Stromal cell of bone marrow (primary cell): ENCODE data around the gene RACGAP1.
"Not testable (repeated sequence)": the region's sequence is repeated elsewhere in the genome, so short reads cannot be mapped to it uniquely, and the experiment has no call there.

ENCODE experiments used
- DNase-seq: peaks from one replicate; pipeline ENCODE4 v3.0.0-alpha.2; 2012; ENCODE audit warnings: low read depth

The RACGAP1 gene

DNA sequence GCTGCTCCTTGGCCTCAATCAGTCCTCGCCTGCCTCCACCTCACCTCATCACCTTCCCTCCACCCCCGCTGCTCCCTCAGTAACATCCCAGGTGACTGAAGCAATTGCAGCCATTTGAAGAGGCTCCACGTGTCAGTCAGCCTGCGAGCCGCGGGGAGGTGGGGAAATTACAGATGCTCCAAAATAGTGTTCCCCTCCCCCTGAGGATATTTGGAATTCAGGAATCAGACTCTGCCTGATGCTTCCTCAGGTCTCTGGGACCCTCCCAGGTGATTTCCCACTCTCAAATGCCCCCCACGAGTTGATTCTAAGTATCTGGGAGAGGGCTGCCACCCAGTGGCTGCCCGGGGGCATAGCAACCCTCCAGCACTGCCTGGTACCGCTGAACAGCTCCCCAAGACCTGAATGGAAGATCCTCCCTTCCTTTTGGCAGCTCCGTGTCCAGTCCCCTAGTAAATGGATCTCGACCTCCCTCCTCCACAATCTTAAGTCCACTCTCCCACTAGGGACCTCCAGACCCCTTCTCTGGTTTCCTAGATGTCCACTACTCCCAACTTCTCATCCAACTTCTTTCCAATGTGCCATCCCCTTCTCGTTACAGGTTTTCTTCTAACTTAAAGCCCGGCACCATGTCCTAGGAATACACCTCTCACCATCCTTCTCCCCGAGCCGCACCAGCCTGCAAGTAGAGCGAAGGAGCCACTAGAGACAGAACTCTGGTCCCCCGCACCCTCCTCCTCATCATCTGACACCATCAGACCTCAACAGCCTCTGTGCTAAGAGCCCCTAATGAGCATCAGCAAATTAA lies 30.7 kb upstream of the RACGAP1 start:
- DNase-seq: no peak

DNA sequence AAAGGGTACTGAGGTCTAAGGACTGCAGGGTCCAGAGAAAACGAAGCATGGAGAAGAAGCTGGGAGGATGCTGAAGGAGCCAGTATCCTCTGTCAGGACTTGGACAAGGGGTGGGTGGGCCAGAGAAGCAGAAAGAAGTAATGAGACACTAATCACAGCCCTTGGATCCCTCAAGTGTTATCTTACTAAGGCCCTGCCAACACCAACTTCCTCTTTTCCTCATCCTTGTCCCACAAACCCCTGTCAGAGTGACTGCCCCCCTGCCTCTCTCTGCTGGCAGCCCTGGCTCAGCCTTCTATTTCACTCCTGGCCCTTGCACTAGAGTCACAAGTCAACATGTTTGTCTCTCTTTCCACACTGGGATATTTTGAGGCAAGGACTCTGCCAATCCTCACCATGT lies 28.3 kb upstream of the RACGAP1 start:
- DNase-seq: no peak

DNA sequence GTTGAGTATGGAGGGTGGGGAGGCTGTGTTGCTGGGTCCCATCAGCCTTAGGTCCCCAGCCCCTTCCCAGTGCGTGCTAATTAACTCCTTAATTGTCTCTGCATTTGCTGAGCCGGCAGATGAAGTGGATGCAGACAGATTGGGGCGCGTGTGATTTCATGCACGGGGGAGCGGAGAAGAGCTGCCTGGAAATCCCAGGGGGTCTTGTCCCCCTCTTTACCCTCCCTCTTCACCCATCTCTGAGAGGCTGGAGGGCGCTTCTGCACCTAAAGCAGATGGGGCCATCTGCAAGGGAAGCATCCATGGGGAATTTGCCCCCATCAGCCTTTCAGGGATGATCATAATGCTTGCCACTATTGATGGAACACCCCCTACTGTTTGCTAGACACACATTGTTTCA lies 27.7 kb upstream of the RACGAP1 start:
- DNase-seq: no peak

DNA sequence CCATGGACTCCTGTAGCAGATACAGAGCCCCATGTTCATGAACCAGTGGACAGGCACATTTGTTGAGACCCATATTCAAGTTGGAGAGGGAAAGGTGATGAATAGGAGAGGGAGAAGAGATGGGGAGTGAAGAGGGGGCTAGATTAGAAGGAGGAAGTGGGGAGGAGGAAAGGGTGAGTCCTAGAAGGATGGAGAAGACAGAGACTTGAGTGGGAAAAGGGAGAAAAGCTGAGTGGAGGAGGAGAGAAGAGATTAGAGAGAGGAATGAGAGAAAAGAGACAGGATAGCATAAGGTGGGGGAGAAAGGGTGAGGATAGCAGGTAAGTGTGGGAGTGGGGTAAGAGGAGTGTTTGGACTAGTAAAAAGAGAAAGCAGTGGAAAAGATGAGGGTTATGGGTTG lies 27.2 kb upstream of the RACGAP1 start:
- DNase-seq: no peak

DNA sequence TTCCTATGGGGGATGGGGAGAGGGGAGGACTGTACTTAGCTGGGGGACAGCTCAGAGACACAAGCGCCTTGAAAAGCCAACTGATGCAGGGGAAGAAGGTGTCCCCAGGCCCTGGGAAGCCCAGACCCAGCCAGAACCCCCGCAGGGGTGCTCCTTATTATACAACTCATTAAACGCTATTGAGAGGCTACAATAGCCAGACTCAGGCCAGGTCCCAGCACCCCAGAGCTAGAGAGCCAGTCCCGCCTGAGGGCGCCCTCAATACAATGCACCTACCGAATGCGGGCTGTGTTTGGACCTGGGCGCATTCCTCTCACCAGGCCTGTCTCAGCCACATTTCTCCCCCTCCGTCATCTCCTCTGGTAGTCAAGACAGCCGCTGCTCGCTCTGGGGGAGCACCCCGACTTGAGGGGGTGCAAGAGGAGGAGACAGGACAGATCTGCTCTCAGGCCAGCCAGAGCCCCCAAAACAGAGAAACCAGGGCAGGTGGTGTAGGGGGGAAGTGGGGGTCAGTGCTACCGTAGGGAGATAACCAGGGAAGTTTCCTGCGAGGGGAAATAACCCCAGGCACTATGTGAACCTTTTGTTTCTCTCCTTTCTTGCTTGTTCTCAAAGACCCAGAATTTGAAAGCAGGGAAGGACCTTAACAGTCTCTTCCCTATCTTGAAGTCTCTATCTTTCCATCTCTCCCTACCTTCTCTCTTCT lies 26.0 kb upstream of the RACGAP1 start:
- DNase-seq: no peak

DNA sequence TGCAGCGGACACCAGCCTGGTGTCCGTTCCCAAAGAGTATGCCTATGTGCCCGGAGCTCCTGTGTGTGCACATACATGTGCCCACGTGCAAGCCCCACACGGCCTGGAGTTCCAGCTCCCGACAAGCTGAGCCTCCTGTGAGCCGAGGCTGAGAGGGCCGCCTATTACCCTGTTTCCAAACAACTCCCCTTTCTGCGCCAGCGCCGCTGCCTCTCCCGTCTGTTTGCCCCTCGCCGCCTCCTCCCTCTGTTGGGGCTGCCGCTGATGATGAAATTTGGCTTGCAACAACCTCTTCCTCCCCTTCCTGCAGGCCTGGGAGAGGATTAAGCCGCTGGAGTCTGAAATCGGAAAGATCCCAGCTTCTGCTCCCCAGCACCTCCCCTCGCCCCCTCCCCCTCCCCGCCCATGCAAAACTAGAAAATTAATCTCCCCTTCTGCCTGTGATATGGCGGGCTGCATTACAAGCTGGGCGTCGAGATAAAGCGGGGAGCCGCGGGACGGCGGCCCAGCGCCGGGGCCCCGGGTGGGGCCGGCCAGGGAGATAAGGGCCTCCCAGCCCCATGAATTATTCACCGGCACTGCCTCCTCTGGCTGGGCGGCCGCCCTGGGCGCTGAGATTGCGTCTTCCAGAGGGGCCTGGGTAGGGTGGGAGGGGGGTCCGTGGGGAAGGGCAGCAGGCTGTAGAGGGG lies 25.3 kb upstream of the RACGAP1 start:
- no peak for DNase-seq

DNA sequence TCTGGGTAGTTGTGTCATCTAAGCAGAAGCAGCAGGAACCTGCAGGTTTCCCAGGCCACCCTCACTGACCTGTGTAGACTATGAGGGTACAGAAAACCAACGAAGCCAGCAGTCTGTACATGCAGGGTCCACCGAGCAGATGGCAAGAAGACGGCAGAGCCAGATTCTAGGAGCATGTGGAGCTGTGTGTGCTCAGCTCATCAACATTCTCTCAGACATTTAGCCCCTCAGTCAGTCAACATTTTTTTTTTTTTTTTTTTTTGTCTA lies 24.8 kb upstream of the RACGAP1 start:
- no peak for DNase-seq

DNA sequence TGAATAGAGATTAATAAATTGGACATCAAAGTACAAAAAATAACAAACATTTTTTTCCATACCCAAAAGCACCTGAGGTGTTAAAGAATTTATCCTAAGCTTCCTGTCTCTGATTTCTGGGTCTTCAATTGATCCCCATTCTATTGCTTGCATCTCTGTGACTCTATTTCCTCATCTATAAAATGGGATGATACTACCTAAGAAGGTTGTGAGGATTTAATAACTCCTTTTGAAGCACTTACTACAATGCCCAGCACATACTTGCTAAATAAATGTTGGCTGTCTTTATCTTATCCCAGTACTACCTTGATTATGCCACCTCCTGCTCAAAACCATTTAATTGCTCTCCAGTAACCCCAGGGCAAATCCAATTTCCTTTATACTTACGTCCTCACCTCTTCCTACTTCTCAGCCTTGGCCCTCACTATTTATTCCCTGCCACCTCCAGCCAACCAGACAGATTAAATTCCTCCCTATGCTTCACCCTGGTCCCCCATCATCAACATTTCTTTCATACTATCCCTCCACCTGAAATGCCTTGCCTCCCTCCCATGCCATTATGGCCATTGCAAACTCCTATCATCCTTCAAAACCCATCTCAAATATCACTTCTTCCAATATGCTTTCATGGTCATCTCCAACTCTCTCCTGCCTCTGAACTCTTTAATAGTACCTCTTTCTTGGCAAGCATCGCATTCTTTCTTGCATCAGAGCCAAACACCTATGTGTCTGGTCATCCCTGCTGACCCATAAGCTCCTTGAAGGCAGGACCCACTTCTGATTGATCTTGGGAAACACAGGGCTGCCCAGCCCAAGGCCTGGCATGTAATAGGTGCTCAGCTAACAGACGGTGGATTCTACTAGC lies 24.2 kb upstream of the RACGAP1 start:
- no peak for DNase-seq

DNA sequence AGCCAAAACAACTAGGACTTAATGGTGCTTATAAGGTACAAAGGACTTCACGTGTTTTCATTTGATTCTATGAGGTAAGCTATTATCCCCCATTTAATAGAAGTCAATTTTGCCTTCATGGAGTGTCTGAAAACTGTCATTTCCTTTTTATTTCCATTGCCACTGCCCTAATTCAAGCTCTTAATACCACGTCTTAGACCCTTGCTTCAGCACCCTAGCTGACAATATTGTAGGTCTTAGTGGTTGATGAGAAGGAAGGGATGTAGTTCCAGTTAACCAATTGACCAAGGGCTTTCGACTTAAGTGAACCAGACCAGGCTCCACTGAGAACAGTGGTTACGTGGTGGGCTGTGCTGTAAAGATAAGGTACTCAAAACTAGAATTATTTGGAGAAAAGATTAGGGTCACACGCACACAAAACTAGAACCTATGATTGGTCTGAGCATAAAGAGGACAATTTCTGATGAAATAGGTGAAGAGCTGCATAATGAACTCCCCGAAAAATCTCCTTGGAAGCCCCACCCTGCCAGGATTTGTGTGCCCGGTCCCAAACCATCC lies 22.5 kb upstream of the RACGAP1 start:
- DNase-seq: no peak

DNA sequence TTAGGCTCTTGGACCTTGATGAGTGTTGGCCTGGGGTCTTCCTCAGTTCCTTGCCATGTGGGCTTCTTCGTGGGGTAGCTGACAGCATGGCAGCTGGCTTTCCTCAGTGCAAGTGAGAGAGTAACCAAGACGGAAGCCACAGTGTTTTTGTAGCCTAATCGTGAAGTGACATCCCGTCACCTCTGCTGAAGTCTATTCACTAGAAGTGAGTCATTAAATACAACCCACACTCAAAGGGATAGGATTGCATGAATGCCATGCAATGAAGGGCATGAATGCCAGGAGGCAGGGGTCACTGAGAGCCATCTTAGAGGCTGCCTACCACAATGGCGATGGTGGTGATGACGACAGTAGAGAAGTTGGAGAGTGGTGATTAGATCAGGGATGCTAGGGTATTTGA lies 18.6 kb upstream of the RACGAP1 start:
- DNase-seq: no peak

DNA sequence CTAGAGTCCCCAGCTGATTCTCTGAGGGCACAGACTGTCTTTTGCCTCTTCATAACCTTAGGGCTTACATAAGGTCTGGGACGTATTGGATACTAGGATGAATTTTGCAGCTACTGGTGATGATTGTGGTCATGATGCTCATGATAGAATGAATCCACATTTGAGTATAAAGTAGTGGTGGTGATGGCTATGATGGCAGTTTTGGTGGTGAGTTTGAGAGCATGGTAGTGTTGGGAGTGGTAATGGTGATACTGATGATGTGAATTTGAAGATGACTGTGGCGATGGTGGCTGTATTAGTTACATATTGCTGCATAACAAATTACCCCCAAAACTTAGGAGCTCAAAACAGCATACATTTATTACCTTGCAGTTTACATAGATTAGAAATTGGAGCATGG lies 18.0 kb upstream of the RACGAP1 start:
- DNase-seq: no peak

DNA sequence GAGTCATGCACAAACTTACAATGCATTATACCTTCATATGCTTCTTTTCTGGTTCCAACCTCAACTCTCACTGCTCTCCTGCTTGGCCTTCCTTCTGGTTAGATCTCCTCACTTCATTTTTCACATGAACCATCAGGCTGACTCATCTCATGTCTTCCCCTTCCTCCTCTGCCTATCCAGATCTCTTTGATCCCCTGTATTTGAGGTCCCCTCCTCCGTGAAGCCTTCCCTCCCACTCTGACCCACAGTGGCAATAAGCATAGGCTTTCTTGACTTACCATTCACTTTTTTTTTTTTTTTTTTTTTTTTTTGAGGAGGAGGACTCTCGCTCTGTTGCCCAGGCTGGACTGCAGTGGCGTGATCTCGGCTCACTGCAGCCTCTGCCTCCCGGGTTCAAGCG lies 17.4 kb upstream of the RACGAP1 start:
- DNase-seq: no peak

DNA sequence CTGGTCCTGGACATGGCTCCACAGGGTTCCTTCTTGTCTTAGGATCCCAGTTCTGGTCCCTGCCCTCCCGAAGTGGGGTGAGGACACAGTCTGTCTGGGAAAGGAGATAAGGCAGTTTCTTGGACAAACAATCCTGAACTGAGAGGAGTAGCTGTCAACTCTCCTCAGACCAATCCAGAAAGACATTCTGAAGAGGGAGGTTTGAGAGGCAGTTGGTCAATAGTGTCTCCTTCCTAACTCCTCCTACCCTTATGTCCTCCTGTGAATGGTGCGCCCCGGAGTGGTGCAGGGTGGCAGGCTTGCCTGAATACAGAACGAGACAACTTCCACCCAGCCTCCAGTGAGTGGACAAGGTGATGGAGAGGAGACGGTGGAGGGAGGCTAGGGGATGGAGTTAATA lies 16.7 kb upstream of the RACGAP1 start:
- DNase-seq: no peak

DNA sequence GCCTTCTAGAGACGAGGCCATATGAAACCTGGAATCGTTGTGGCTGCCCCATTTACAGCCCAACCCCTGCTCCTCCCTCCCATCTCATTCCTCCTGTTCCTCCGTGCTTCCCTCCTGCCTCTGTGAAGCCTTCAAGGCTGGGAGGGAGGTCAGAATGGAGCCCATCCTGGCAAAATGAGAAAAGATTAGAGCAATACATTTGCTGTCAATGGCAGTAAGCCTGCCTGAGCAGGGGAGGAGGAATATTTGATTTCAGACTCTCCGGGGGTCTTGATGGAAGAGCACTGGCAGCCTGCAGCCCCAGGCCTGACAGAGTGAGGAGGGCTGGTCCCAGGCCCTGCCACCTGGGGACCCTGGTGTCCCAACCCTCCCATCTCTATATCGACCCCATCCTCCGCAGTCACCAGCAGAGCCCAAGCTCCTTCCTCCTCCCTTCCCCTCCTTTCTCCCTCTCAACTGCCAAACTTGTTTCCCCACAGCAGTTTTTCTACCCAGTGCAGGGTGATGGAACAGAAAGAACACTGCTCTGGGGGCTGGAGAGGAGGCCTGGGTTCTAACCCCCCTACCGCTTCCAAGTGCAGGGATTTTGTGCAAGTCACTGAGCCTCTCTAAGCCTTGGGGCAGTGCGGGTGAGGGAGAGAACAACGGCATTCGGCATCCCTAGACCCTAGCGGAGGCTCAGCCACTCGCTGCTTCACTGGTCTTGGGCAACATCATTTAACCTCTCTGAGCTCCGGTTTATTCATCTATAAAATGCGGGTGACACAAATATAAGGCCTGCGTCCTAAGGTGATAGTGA lies 16.0 kb upstream of the RACGAP1 start:
- no peak for DNase-seq

DNA sequence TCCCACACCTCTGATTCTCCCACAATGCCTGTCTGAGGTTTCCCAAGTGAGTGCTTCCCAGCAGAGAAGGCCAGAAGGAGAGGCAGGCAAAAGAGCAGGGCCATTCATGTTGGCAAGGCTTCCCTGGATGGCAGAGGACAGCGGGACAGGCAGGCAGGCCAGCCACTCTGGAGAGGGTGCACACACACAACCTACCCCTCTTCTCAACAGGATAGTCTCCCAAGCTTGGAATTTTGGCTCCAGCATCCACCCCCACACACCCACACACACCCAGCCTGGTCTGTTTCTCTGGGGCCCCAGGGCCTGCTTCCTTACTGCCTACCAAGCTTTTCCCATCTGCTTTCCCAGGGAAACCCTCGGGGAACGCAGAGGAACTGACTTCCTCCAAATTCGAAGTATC lies 15.4 kb upstream of the RACGAP1 start:
- DNase-seq: no peak

DNA sequence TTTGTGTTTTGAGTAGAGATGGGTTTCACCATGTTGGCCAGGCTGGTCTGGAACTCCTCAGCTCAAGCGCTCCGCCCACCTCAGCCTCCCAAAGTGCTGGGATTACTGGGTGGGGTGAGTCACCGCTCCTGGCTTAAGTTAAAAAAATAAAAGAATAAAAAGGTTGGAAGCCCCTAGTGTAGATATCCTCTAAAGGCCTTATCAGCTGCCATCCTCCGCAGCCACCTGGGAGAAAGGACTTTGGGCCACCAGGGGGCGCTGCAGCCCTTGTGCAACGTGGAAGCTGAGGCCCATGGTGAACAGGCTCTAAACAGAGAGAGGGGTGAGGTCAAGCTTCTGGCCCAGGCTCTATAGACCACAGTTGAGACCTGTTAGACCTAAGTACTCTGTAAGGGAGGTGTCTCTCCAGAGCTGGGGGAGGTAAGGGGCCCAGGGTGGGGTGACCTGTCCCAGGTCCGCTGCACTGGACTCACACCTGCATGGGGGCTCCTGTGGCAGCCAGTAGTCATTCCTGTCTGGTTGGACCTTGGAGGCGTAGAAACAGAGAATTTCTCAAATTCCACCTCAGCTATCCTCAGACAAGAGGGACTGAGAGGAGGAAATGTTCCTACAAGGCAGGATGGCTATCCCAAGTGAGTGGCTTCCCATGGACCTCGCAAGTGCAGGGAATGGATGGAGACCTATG lies 14.0 kb upstream of the RACGAP1 start:
- no peak for DNase-seq

DNA sequence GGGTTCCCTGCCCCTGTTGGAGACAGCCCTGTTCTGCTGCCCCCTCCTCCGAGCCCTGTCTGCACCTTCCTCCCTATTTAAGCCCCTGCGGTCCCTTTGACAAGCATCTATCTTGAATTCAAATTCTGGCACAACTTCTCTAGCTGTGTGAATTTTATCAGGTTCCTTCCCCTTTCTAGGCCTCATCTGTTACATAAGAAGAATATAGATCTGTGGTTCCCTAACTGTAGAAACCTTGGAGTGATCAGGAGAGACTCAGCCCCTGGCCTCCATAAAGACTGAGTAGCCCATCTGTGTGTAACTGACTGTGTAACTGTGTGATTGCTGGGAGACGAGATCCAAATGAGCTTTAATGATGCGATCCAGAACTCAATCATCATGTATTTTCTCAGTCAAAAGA lies 13.0 kb upstream of the RACGAP1 start:
- DNase-seq: no peak

DNA sequence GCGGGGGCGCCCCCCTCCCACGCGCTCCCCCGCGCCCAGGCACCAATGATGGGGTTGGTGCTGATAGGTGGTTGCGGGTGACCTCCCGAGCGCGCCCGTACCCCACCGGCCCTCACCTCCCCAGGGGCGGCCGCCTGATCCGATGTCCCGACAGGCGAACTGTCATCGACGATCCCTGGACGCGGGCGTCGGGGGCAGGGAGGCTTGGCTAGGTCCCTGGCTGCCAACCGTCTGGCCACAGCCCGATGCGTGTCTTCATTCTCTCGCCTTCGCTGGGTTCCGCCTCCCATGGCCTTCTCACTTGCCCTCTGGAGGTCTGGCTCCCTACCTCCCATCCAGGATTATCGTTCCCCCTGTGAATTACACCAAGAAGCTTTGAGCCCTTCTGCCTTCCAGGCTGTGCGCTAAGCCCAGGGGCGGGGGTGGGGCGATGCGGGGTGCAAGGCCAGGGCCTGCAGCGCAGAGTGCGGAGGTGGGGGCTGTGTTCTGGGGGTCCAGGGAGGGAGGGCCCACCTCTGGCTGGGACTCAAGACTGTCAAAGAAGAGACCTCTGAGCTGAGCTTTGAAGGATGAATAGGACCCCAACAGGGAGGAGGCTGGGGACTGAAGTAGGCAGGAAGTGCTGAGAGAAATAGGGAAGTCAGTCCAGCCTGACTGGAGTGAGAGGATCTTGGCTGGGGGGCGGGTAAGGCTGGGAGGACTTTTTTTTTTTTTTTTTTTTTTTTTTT lies 7.7 kb upstream of the RACGAP1 start:
- DNase-seq: no peak

DNA sequence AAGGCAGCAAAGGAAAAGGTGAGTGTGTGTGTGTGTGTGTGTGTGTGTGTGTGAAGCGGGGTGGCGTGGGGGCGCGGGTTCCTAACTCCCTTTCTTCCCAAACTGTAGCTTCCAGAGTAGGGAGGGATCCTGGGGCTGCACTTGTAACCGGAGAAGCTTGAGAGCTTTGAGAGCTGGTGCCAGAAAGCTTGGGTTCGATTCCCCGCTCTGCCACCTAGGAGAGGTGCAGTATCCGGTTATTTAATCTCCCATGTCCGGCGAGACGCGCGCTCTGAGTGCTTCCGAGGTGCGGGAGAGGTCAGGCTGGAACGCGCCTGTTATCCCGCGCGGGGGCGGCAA lies 7.2 kb upstream of the RACGAP1 start:
- DNase-seq: no peak

DNA sequence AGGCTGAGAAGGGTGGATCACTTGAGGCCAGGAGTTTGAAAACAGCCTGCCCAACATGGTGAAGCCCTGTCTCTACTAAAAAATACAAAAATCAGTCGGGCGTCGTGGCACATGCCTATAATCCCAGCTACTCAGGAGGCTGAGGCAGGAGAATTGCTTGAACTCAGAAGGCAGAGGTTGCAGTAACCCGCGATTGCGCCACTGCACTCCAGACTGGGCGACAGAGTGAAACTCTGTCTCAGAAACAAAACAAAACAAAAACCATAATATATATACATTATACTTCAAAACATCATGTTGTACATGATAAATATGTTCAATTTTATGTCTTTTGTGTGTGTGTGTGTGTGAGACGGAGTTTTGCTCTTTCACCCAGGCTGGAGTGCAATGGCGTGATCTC lies 5.2 kb upstream of the RACGAP1 start:
- not testable (repeated sequence) for DNase-seq
